Activated CD4-positive, alpha-beta T cell treated with anti-CD3 and anti-CD28 coated beads for 36 hours (primary cell): Measurements from ENCODE around the gene CD276. TPM values are rescaled to one million over a fixed set of nuclear protein-coding genes. Genes with fewer than 3 reads are reported as not detected.

Experiments
- ATAC-seq: fragments of 200-7000 bp; cut with Tn5 transposase; one replicate; pipeline ENCODE4 v1.10.0; 2021; ENCODE audit warnings: mild to moderate bottlenecking, moderate library complexity
- CTCF ChIA-PET: fragments of 350-600 bp; sonication (Branson Sonifier 250); formaldehyde crosslinking; loops from one replicate; lab custom pipeline; 2021; ENCODE audit warnings: antibody characterized with exemption; lab: Charles Lee
- POLR2A ChIA-PET: fragments of 350-600 bp; sonication (Branson Sonifier 250); formaldehyde crosslinking; loops from one replicate; lab custom pipeline; 2021; ENCODE audit warnings: antibody characterized with exemption, inconsistent platforms; lab: Charles Lee
- DNase-seq: peaks from one replicate; pipeline ENCODE4 v3.0.0-alpha.2; 2020
- H3K27ac Mint-ChIP-seq: one replicate; pipeline ENCODE4 v1.8.0; 2021; ENCODE audit warnings: mixed read lengths
- H3K27me3 Mint-ChIP-seq: one replicate; pipeline ENCODE4 v1.8.0; 2021; ENCODE audit warnings: mixed read lengths
- H3K36me3 Mint-ChIP-seq: one replicate; pipeline ENCODE4 v1.8.0; 2021; ENCODE audit warnings: low read depth, mixed read lengths
- H3K4me1 Mint-ChIP-seq: one replicate; pipeline ENCODE4 v1.8.0; 2021; ENCODE audit warnings: mixed read lengths
- H3K4me3 Mint-ChIP-seq: one replicate; pipeline ENCODE4 v1.8.0; 2021; ENCODE audit warnings: mild to moderate bottlenecking, moderate library complexity, mixed read lengths
- H3K9me3 Mint-ChIP-seq: one replicate; pipeline ENCODE4 v1.8.0; 2021; ENCODE audit warnings: low read depth, mixed read lengths
- intact Hi-C, 2 experiments: fragments of 100-400 bp; cut with DNase I in 1 of 2; cut with micrococcal nuclease in 1 of 2; formaldehyde crosslinking; loops; one replicate each; pipeline versions ENCODE4 v1.14.2 to v1.15.1; 2022 to 2024; cut with DNase I, micrococcal nuclease
- total RNA-seq, 2 experiments: library from RNA; stranded (reverse); gene quantifications; one replicate each; pipeline ENCODE4 v1.2.3, GENCODE V29; 2021

CD276 gene
- total RNA-seq, 2 experiments from 2014 or later = 2.6 to 3.0 TPM

- DNase-seq (no peak), ATAC-seq (no peak)
- Mint-ChIP-seq H3K9me3 (no peaks in the 10 kb centered on the region), H3K36me3 (no peaks in the 10 kb centered on the region), H3K4me1 (peaks cover 4% of the 10 kb centered on the region), H3K4me3 (no peak overlapping the region), H3K27me3 (peaks cover 35% of the 10 kb centered on the region), H3K27ac (no peak overlapping the region)
- intact Hi-C loops = no loop called here
- POLR2A ChIA-PET = no interaction called here
- CTCF ChIA-PET = no interaction called here
These were observed 70.3 kb downstream of the CD276 start for GRCh38 chr15:73754461-73754860.

- H3K27ac Mint-ChIP-seq = no peak overlapping the region
- H3K4me1 Mint-ChIP-seq = peaks cover 4% of the 10 kb centered on the region
- H3K27me3 Mint-ChIP-seq = peaks cover 34% of the 10 kb centered on the region
- H3K4me3 Mint-ChIP-seq = no peak overlapping the region
- no peaks in the 10 kb centered on the region for H3K9me3 Mint-ChIP-seq
- ChIA-PET POLR2A (no interaction called here), CTCF (no interaction called here)
- intact Hi-C loops = no loop called here
- DNase-seq (no peak), ATAC-seq (no peak)
- H3K36me3 Mint-ChIP-seq = no peaks in the 10 kb centered on the region
These were observed 71.3 kb downstream of the CD276 start for GRCh38 chr15:73755481-73755880.

GRCh38 chr15:73755946-73756345 lies 71.8 kb downstream of the CD276 start:
- CTCF ChIA-PET = no interaction called here
- ATAC-seq = no peak
- H3K27ac Mint-ChIP-seq = no peak overlapping the region
- intact Hi-C loops = no loop called here
- no peak overlapping the region for H3K4me3 Mint-ChIP-seq
- H3K9me3 Mint-ChIP-seq = no peaks in the 10 kb centered on the region
- POLR2A ChIA-PET = no interaction called here
- peaks cover 30% of the 10 kb centered on the region for H3K27me3 Mint-ChIP-seq
- H3K4me1 Mint-ChIP-seq = peaks cover 4% of the 10 kb centered on the region
- H3K36me3 Mint-ChIP-seq = no peaks in the 10 kb centered on the region
- DNase-seq = no peak

GRCh38 chr15:73756390-73756789 lies 72.2 kb downstream of the CD276 start:
- Mint-ChIP-seq H3K36me3 (no peaks in the 10 kb centered on the region), H3K4me1 (peaks cover 4% of the 10 kb centered on the region), H3K27ac (no peak overlapping the region), H3K27me3 (peaks cover 28% of the 10 kb centered on the region), H3K4me3 (no peak overlapping the region), H3K9me3 (no peaks in the 10 kb centered on the region)
- intact Hi-C loops = no loop called here
- CTCF ChIA-PET = no interaction called here
- no peak for ATAC-seq
- POLR2A ChIA-PET = no interaction called here
- no peak for DNase-seq

GRCh38 chr15:73756947-73757513 lies 72.8 kb downstream of the CD276 start:
- Mint-ChIP-seq H3K9me3 (no peaks in the 10 kb centered on the region), H3K4me1 (peaks cover 2% of the 10 kb centered on the region), H3K36me3 (no peaks in the 10 kb centered on the region), H3K4me3 (no peak overlapping the region), H3K27me3 (peaks cover 27% of the 10 kb centered on the region), H3K27ac (no peak overlapping the region)
- intact Hi-C loops = no loop called here
- POLR2A ChIA-PET = no interaction called here
- CTCF ChIA-PET = interaction anchor here (0.7 to 0.8 kb wide), 2 partner anchors 23 to 793 kb away, joined by 3 read pairs; no protein-coding TSS in a partner anchor
- no peak for ATAC-seq
- no peak for DNase-seq

- ATAC-seq (no peak), DNase-seq (no peak)
- H3K27ac Mint-ChIP-seq = no peak overlapping the region
- H3K4me3 Mint-ChIP-seq = no peak overlapping the region
- ChIA-PET POLR2A (no interaction called here), CTCF (interaction anchor here (0.7 to 0.8 kb wide), 2 partner anchors 22 to 792 kb away, joined by 3 read pairs; no protein-coding TSS in a partner anchor)
- H3K9me3 Mint-ChIP-seq = no peaks in the 10 kb centered on the region
- intact Hi-C loops = no loop called here
- no peaks in the 10 kb centered on the region for H3K36me3 Mint-ChIP-seq
- peaks cover 2% of the 10 kb centered on the region for H3K4me1 Mint-ChIP-seq
- peaks cover 27% of the 10 kb centered on the region for H3K27me3 Mint-ChIP-seq
These were observed 73.4 kb downstream of the CD276 start for GRCh38 chr15:73757571-73757970.

- Mint-ChIP-seq H3K4me3 (no peak overlapping the region), H3K9me3 (no peaks in the 10 kb centered on the region), H3K27me3 (peaks cover 29% of the 10 kb centered on the region), H3K4me1 (peaks cover 2% of the 10 kb centered on the region), H3K36me3 (no peaks in the 10 kb centered on the region), H3K27ac (no peak overlapping the region)
- ATAC-seq (no peak), DNase-seq (no peak)
- POLR2A ChIA-PET = interaction anchor here (0.7 kb wide), 1 partner anchor 9 kb away, joined by 3 read pairs; no protein-coding TSS in a partner anchor
- intact Hi-C loops = no loop called here
- CTCF ChIA-PET = no interaction called here
These were observed 74.3 kb downstream of the CD276 start for GRCh38 chr15:73758461-73758860.

GRCh38 chr15:73760330-73761329 lies 76.4 kb downstream of the CD276 start:
- Mint-ChIP-seq H3K4me1 (no peaks in the 10 kb centered on the region), H3K27ac (no peak overlapping the region), H3K36me3 (no peaks in the 10 kb centered on the region), H3K9me3 (no peaks in the 10 kb centered on the region), H3K4me3 (no peak overlapping the region), H3K27me3 (peaks cover 15% of the 10 kb centered on the region)
- intact Hi-C loops = no loop called here
- no peak for ATAC-seq
- CTCF ChIA-PET = no interaction called here
- no peak for DNase-seq
- POLR2A ChIA-PET = no interaction called here

- H3K9me3 Mint-ChIP-seq = no peaks in the 10 kb centered on the region
- CTCF ChIA-PET = no interaction called here
- no peak for ATAC-seq
- H3K27me3 Mint-ChIP-seq = peaks cover 16% of the 10 kb centered on the region
- POLR2A ChIA-PET = no interaction called here
- H3K4me3 Mint-ChIP-seq = no peak overlapping the region
- no peak for DNase-seq
- no peaks in the 10 kb centered on the region for H3K36me3 Mint-ChIP-seq
- no peaks in the 10 kb centered on the region for H3K4me1 Mint-ChIP-seq
- intact Hi-C loops = no loop called here
- no peak overlapping the region for H3K27ac Mint-ChIP-seq
These were observed 79.7 kb downstream of the CD276 start for GRCh38 chr15:73763931-73764330.

Other genes with a start within 250 kb of the CD276 start
- not detected for gene REC114, start 241.2 kb upstream of the CD276 start, total RNA-seq
- gene NPTN, start 51.0 kb upstream of the CD276 start, total RNA-seq = 10 to 100 TPM; 43.5 to 73.4 TPM
- not detected for gene INSYN1, start 69.0 kb downstream of the CD276 start, total RNA-seq
- not detected for gene TBC1D21, start 189.2 kb downstream of the CD276 start, total RNA-seq
- gene LOXL1, start 242.1 kb downstream of the CD276 start, total RNA-seq = 1 to 10 TPM; 1.9 to 2.5 TPM